Measurements from ENCODE around the gene SLC1A7. TPM values are rescaled to one million over a fixed set of nuclear protein-coding genes. Genes with fewer than 3 reads are reported as not detected.

The SLC1A7 gene
- total RNA-seq, 1 donor, result 0.94 TPM

GRCh38 chr1:53063744-53064515 lies 78.5 kb downstream of the SLC1A7 start:
- no peaks in the 10 kb centered on the region for H3K9me3 ChIP-seq (ENCODE audit: low read depth, low read length)
- no peak overlapping the region for H3K4me3 ChIP-seq (ENCODE audit: low read length)
- H3K27me3 ChIP-seq (ENCODE audit: insufficient read depth, low read length), result peaks cover 36% of the 10 kb centered on the region
- H3K4me1 ChIP-seq (ENCODE audit: insufficient read depth, low read length), result peaks cover 4% of the 10 kb centered on the region

- Histone ChIP-seq H3K27me3 (ENCODE audit: insufficient read depth, low read length) (peaks cover 36% of the 10 kb centered on the region), H3K4me3 (ENCODE audit: low read length) (no peak overlapping the region), H3K9me3 (ENCODE audit: low read depth, low read length) (no peaks in the 10 kb centered on the region), H3K4me1 (ENCODE audit: insufficient read depth, low read length) (peaks cover 4% of the 10 kb centered on the region)
Measured at GRCh38 chr1:53062708-53063591, 79.5 kb downstream of the SLC1A7 start.

DNA sequence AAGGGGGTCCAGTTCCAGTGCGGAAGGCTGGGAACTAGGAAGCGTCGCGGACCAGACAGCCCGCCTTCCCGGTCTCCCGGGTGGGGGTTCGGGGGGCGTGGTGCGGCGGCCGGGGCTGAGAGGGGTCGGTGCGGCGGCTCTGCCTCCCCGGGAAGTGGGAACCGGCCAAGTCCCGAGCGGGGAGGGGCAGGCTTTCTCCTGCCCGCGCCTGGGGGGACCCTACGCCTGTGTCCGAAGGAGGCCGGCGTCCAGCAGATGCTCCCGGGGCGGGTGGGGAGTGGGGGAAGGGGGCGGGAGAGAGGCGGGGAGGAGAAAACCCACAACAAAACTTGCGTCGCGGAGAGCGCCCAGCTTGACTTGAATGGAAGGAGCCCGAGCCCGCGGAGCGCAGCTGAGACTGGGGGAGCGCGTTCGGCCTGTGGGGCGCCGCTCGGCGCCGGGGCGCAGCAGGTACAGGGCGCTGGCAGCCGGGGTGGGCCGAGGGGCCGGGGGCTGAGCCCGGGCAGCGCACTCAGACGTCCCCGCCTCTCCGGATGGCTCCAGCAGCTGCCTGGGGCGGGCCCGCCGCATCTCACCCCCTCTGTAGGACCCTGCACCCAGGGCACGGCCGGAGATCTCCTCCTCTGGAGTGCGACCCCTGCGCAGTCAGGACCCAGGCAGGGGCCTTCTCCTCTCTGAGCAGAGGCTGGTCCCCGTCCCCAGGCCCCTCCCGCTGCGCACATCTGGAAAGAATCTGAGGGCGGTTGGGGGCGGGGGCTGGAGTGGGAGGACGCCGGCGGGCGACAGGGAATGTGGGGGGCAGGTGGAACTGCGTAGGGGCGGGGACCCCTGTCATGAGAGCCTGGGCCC lies 80.4 kb downstream of the SLC1A7 start, which contains the start of gene PODN:
Gene PODN, plus strand, starts transcription at position 355 of the 849 bp plus-strand sequence. CDS start 7,643 bp downstream, outside the sequence.
- Histone ChIP-seq H3K9me3 (ENCODE audit: low read depth, low read length) (no peaks in the 10 kb centered on the region), H3K4me1 (ENCODE audit: insufficient read depth, low read length) (peaks cover 4% of the 10 kb centered on the region), H3K4me3 (ENCODE audit: low read length) (no peak within 1 kb of the TSS), H3K27me3 (ENCODE audit: insufficient read depth, low read length) (peaks cover 36% of the 10 kb centered on the region)

GRCh38 chr1:53061123-53061858 lies 81.1 kb downstream of the SLC1A7 start:
- Histone ChIP-seq H3K4me3 (ENCODE audit: low read length) (no peak overlapping the region), H3K9me3 (ENCODE audit: low read depth, low read length) (no peaks in the 10 kb centered on the region), H3K27me3 (ENCODE audit: insufficient read depth, low read length) (peaks cover 36% of the 10 kb centered on the region), H3K4me1 (ENCODE audit: insufficient read depth, low read length) (peaks cover 4% of the 10 kb centered on the region)

DNA sequence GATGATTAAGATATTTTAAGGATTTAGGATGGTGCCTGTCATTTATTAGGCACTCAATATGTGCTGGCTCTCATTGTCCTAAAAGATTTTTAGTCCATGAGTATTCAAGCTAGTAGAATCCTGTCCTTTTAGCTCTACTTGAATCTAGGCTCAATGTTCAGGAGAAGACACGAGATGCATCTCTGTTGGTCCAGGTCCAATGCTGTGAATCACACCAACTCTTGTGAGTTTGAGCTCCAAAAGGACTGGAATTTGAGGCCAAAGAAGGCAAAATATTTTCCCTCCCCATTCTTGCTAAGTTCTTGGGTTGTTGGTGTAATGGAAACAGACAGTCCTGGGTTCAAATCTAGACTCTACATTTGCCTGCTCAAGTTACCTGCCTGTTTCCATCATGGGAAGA lies 81.9 kb downstream of the SLC1A7 start:
- Histone ChIP-seq H3K4me3 (ENCODE audit: low read length) (no peak overlapping the region), H3K9me3 (ENCODE audit: low read depth, low read length) (no peaks in the 10 kb centered on the region), H3K27me3 (ENCODE audit: insufficient read depth, low read length) (peaks cover 36% of the 10 kb centered on the region)

DNA sequence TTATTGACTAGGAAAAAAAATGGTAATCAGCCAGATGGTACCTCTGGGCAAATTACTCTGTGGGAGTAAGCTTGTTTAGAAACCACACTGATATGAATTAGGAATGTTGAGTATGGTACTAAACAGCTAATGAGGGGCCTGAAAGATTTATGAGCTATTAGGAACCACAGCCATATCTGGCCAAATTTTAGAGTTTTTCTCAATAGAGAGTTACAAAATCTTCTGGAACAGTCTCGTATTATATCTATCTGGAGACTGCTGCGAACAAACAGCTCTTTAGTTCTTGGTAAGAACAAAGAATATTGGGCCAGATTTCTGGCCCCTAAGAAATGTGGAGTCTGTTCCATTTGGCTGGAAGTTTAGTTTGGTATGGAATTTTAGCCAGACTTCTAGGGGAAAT lies 85.3 kb downstream of the SLC1A7 start:
- H3K9me3 ChIP-seq (ENCODE audit: low read depth, low read length), result no peaks in the 10 kb centered on the region
- H3K4me3 ChIP-seq (ENCODE audit: low read length), result no peak overlapping the region
- no peaks in the 10 kb centered on the region for H3K4me1 ChIP-seq (ENCODE audit: insufficient read depth, low read length)
- peaks cover 21% of the 10 kb centered on the region for H3K27me3 ChIP-seq (ENCODE audit: insufficient read depth, low read length)

More for the DNA sequence above, 81.9 kb downstream of the SLC1A7 start:
- peaks cover 4% of the 10 kb centered on the region for H3K4me1 ChIP-seq (ENCODE audit: insufficient read depth, low read length)

DNA sequence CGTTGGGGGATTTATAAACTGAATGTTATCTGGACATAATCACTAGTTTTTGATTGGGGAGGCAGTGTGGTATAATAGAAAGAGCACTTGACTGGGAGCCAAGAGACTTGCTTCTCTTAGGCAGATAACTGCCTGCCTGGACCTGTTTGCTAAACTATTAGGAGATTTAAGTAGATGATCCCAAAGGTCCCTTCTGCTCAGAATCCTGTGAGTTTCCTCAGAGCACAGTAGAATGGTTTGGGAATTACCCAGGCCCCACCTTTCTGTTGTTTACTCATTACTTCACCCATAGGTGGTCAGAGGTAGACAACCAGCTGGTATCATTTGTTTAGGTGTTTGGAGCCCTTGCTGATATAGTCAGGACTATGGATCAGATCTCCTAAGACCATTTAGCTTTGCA lies 90.8 kb downstream of the SLC1A7 start:
- Histone ChIP-seq H3K27me3 (ENCODE audit: insufficient read depth, low read length) (no peaks in the 10 kb centered on the region), H3K9me3 (ENCODE audit: low read depth, low read length) (no peaks in the 10 kb centered on the region), H3K4me1 (ENCODE audit: insufficient read depth, low read length) (no peaks in the 10 kb centered on the region), H3K4me3 (ENCODE audit: low read length) (no peak overlapping the region)

DNA sequence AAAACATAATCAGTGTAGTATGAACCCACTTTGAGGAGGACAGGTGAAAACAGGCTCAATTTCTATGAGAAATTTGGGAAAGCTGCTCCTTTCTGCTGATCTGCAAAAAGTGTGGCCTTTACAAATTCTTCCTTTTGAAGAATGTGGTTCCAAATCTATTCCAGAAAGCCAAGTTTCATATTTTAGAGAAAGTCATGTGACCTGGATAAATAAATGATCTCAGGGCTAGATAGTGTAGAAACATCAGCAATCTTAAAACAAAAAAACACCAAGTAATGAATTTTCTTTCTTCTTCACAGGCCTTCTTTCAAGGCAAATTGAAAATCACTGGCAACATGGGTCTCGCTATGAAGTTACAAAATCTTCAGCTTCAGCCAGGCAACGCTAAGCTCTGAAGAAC lies 92.1 kb downstream of the SLC1A7 start:
- Histone ChIP-seq H3K9me3 (ENCODE audit: low read depth, low read length) (no peaks in the 10 kb centered on the region), H3K4me3 (ENCODE audit: low read length) (no peak overlapping the region), H3K4me1 (ENCODE audit: insufficient read depth, low read length) (no peaks in the 10 kb centered on the region), H3K27me3 (ENCODE audit: insufficient read depth, low read length) (no peaks in the 10 kb centered on the region)

- no peaks in the 10 kb centered on the region for H3K9me3 ChIP-seq (ENCODE audit: low read depth, low read length)
- no peaks in the 10 kb centered on the region for H3K4me1 ChIP-seq (ENCODE audit: insufficient read depth, low read length)
- no peak overlapping the region for H3K4me3 ChIP-seq (ENCODE audit: low read length)
- H3K27me3 ChIP-seq (ENCODE audit: insufficient read depth, low read length), result no peaks in the 10 kb centered on the region
Measured at GRCh38 chr1:53049574-53049967, 92.9 kb downstream of the SLC1A7 start.

- Histone ChIP-seq H3K4me3 (ENCODE audit: low read length) (no peak overlapping the region), H3K9me3 (ENCODE audit: low read depth, low read length) (no peaks in the 10 kb centered on the region), H3K4me1 (ENCODE audit: insufficient read depth, low read length) (no peaks in the 10 kb centered on the region), H3K27me3 (ENCODE audit: insufficient read depth, low read length) (no peaks in the 10 kb centered on the region)
Measured at GRCh38 chr1:53048960-53049573, 93.4 kb downstream of the SLC1A7 start.

DNA sequence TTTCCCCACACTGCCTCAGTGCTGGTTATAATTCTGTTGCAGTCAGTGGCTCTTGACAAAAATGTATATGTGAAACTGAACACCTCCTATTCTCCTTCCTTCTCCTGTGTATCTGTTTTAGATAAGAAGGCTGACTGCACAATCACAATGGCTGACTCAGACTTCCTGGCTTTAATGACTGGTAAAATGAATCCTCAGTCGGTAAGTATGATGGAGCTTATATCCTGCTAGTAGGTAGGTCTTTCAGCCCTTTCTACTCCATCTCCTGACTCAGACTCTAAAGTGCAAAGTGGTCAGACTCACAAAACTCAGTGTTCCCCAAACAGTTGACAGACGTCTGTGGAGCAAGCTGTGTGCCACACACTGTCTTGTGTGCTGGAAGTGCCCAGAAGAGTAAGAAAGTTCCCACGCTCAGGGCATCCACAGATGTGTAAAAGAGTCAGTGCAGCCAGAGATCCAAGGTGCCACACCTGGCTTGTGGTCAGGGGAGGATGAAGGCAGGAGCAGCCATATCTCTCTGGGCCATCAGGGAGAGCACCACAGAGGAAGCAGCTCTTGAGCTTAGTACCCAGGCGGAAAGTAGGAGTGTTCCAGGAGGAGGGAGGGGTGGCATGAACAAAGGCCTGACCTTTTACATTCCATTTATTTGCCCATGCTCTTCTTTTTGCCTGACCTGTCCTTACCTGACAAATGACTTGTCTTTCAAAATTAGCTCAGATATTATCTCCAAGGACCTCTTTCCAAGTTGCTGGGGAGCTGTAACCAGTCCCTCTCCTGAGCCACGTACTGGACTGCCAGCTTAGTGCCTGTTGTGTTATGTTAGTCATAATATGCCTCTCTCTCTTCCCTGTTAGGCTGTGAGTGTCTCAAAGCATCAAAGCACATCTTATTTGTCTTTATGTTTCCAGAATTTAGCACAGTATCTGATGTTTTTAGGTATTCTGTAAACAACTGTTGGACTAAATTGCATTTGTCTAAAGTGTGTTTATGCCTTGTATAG lies 94.4 kb downstream of the SLC1A7 start:
- Histone ChIP-seq H3K4me1 (ENCODE audit: insufficient read depth, low read length) (no peaks in the 10 kb centered on the region), H3K4me3 (ENCODE audit: low read length) (no peak overlapping the region), H3K9me3 (ENCODE audit: low read depth, low read length) (no peaks in the 10 kb centered on the region), H3K27me3 (ENCODE audit: insufficient read depth, low read length) (no peaks in the 10 kb centered on the region)

DNA sequence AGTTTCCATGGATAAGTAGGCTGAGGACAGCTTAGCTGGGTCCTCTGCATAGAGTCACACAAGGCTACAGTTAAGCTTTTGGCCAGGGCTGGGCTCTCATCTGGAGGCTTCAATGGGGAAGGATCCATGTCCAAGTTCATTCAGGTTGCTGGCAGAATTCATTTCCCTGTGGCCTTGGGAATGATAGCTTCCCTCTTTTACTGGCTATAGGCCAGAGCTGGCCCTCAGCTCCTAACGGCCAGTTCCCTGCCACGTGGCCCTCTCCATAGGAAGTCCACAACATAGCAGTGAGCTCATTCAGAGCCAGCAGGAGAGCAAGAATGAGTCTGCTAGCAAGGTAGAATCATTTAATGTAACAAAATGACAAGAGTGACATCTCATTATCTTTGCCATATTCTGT lies 95.5 kb downstream of the SLC1A7 start:
- Histone ChIP-seq H3K9me3 (ENCODE audit: low read depth, low read length) (no peaks in the 10 kb centered on the region), H3K4me1 (ENCODE audit: insufficient read depth, low read length) (no peaks in the 10 kb centered on the region), H3K27me3 (ENCODE audit: insufficient read depth, low read length) (no peaks in the 10 kb centered on the region), H3K4me3 (ENCODE audit: low read length) (no peak overlapping the region)

GRCh38 chr1:53044926-53045325 lies 97.5 kb downstream of the SLC1A7 start:
- no peak overlapping the region for H3K4me3 ChIP-seq (ENCODE audit: low read length)
- H3K27me3 ChIP-seq (ENCODE audit: insufficient read depth, low read length), result no peaks in the 10 kb centered on the region
- H3K4me1 ChIP-seq (ENCODE audit: insufficient read depth, low read length), result no peaks in the 10 kb centered on the region
- H3K9me3 ChIP-seq (ENCODE audit: low read depth, low read length), result no peaks in the 10 kb centered on the region
